Smooth muscle cell (in vitro differentiated cells): ENCODE data around the gene BCAS3. TPM values are rescaled to one million over a fixed set of nuclear protein-coding genes. Genes with fewer than 3 reads are reported as not detected.

Experiments used
- DNase-seq: peaks from one replicate; lab custom pipeline; 2025; ENCODE audit not compliant: unreplicated experiment; lab: John Stamatoyannopoulos, UW
- H2AFZ ChIP-seq: fragments of 200-600 bp; sonication (generic); 2 replicates; pipeline ENCODE4 v1.6.0; 2016; ENCODE audit warnings: antibody characterized with exemption, low read depth, mild to moderate bottlenecking
- H3F3A ChIP-seq: fragments of 200-600 bp; sonication (generic); 2 replicates; pipeline ENCODE4 v1.6.0; 2017; ENCODE audit warnings: antibody characterized with exemption, low read depth
- H3K27ac ChIP-seq: fragments of 200-600 bp; sonication (generic); 2 replicates; pipeline ENCODE4 v1.5.1; 2016; ENCODE audit warnings: low read depth, mild to moderate bottlenecking
- H3K27me3 ChIP-seq: fragments of 200-600 bp; sonication (generic); 2 replicates; pipeline ENCODE4 v1.6.1; 2016; ENCODE audit warnings: low read depth, mild to moderate bottlenecking
- H3K36me3 ChIP-seq: fragments of 200-600 bp; sonication (generic); 2 replicates; pipeline ENCODE4 v1.5.1; 2016; ENCODE audit warnings: low read depth
- H3K4me1 ChIP-seq: fragments of 200-600 bp; sonication (generic); 2 replicates; pipeline ENCODE4 v1.5.1; 2016; ENCODE audit warnings: low read depth
- H3K4me2 ChIP-seq: fragments of 200-600 bp; sonication (generic); 2 replicates; pipeline ENCODE4 v1.6.0; 2016; ENCODE audit warnings: mild to moderate bottlenecking
- H3K4me3 ChIP-seq: fragments of 200-600 bp; sonication (generic); 2 replicates; pipeline ENCODE4 v1.5.1; 2016; ENCODE audit warnings: mild to moderate bottlenecking
- H3K79me2 ChIP-seq: fragments of 200-600 bp; sonication (generic); 2 replicates; pipeline ENCODE4 v1.6.0; 2016; ENCODE audit warnings: low read depth, mild to moderate bottlenecking
- H3K9ac ChIP-seq: fragments of 200-600 bp; sonication (generic); 2 replicates; pipeline ENCODE4 v1.6.0; 2016; ENCODE audit warnings: low read depth
- H3K9me3 ChIP-seq: fragments of 200-600 bp; sonication (generic); replicated peaks from 2 replicates; pipeline ENCODE4 v1.5.1; 2016; ENCODE audit warnings: low read depth
- H4K20me1 ChIP-seq: fragments of 200-600 bp; sonication (generic); 2 replicates; pipeline ENCODE4 v1.6.0; 2016; ENCODE audit warnings: low read depth
- CTCF ChIP-seq: fragments of 200-600 bp; sonication (generic); IDR thresholded peaks from 2 replicates; pipeline ENCODE4 v1.5.1; 2017; ENCODE audit warnings: borderline replicate concordance, mild to moderate bottlenecking, antibody characterized with exemption; ENCODE audit not compliant: insufficient read depth, poor library complexity, severe bottlenecking
- WGBS: methylation state at CpG from one replicate; pipeline ENCODE4 v1.1.7; 2016; ENCODE audit warnings: low lambda C conversion rate; 5-methylcytosine and 5-hydroxymethylcytosine counted together
- polyA plus RNA-seq: library from polyadenylated mRNA; unstranded; fragments of >200 nt; fragmentation: Nextera tagmentation; extraction: Ambion mirVana; gene quantifications from 2 replicates; pipeline ENCODE4 v1.2.1, GENCODE V29; 2016
- total RNA-seq: library from RNA; depleted of rRNA; stranded (reverse); fragments of >200 nt; gene quantifications from 2 replicates; pipeline ENCODE4 v1.2.3, GENCODE V29; 2014

BCAS3 gene
- total and polyA plus RNA-seq, 2 experiments from 2014 or later: 17.2 to 54.5 TPM

- H2AFZ ChIP-seq: no peak overlapping the region
- no peak overlapping the region for H3K27ac ChIP-seq
- H3K9me3 ChIP-seq: no peaks in the 10 kb centered on the region
- H3K4me2 ChIP-seq: no peak overlapping the region
- H3K27me3 ChIP-seq: no peaks in the 10 kb centered on the region
- peaks cover 14% of the 10 kb centered on the region for H3K4me1 ChIP-seq
- H3K4me3 ChIP-seq: no peak overlapping the region
- no peaks in the 10 kb centered on the region for H4K20me1 ChIP-seq
- DNase-seq: no peak
- TF ChIP-seq CTCF: no peak
- no peaks in the 10 kb centered on the region for H3K36me3 ChIP-seq
- 97% methylated on average over 6 of the region's 6 CpGs for WGBS
- no peak overlapping the region for H3K9ac ChIP-seq
- H3K79me2 ChIP-seq: no peaks in the 10 kb centered on the region
- no peaks in the 10 kb centered on the region for H3F3A ChIP-seq
Measured at GRCh38 chr17:61316633-61317032, 639.0 kb downstream of the BCAS3 start.

- TF ChIP-seq CTCF: no peak
- Histone ChIP-seq H3K27me3 (no peaks in the 10 kb centered on the region), H3K9ac (no peak overlapping the region), H3K27ac (no peak overlapping the region), H4K20me1 (no peaks in the 10 kb centered on the region), H3K4me2 (no peak overlapping the region), H3F3A (no peaks in the 10 kb centered on the region), H3K4me3 (no peak overlapping the region), H3K4me1 (peaks cover 14% of the 10 kb centered on the region), H3K36me3 (no peaks in the 10 kb centered on the region), H3K79me2 (no peaks in the 10 kb centered on the region), H2AFZ (no peak overlapping the region), H3K9me3 (no peaks in the 10 kb centered on the region)
- WGBS: 94% methylated on average over 11 of the region's 11 CpGs
- no peak for DNase-seq
Measured at GRCh38 chr17:61317779-61318178, 640.1 kb downstream of the BCAS3 start.

- H4K20me1 ChIP-seq: no peaks in the 10 kb centered on the region
- no peaks in the 10 kb centered on the region for H3F3A ChIP-seq
- peaks cover 8% of the 10 kb centered on the region for H3K4me1 ChIP-seq
- no peak for TF ChIP-seq CTCF
- H3K4me2 ChIP-seq: no peak overlapping the region
- no peak overlapping the region for H3K27ac ChIP-seq
- H2AFZ ChIP-seq: no peak overlapping the region
- H3K4me3 ChIP-seq: no peak overlapping the region
- H3K79me2 ChIP-seq: no peaks in the 10 kb centered on the region
- no peaks in the 10 kb centered on the region for H3K9me3 ChIP-seq
- DNase-seq: no peak
- no peaks in the 10 kb centered on the region for H3K27me3 ChIP-seq
- 89% methylated on average over 5 of the region's 5 CpGs for WGBS
- no peak overlapping the region for H3K9ac ChIP-seq
- no peaks in the 10 kb centered on the region for H3K36me3 ChIP-seq
Measured at GRCh38 chr17:61318684-61319098, 641.0 kb downstream of the BCAS3 start.

- Histone ChIP-seq H3K9ac (no peak overlapping the region), H3K27me3 (no peaks in the 10 kb centered on the region), H3K36me3 (no peaks in the 10 kb centered on the region), H4K20me1 (no peaks in the 10 kb centered on the region), H3K4me3 (no peak overlapping the region), H2AFZ (no peak overlapping the region), H3K79me2 (no peaks in the 10 kb centered on the region), H3K27ac (no peak overlapping the region), H3F3A (peaks cover 7% of the 10 kb centered on the region), H3K4me2 (no peak overlapping the region), H3K4me1 (peaks cover 16% of the 10 kb centered on the region), H3K9me3 (no peaks in the 10 kb centered on the region)
- TF ChIP-seq CTCF: no peak
- DNase-seq: no peak
- WGBS: 86% methylated on average over 6 of the region's 6 CpGs
Measured at GRCh38 chr17:61321344-61321743, 643.7 kb downstream of the BCAS3 start.
